T follicular helper cell (primary cell): ENCODE data around the gene SLC6A7.

Experiments
- DNase-seq: peaks from one replicate; pipeline ENCODE4 v3.0.0-alpha.2; 2020; ENCODE audit warnings: low read depth

SLC6A7 gene

GRCh38 chr5:150190987-150191386 is 1.1 kb downstream of the SLC6A7 start:
- no peak for DNase-seq

GRCh38 chr5:150192462-150192861 is 2.6 kb downstream of the SLC6A7 start:
- DNase-seq = no peak

DNA sequence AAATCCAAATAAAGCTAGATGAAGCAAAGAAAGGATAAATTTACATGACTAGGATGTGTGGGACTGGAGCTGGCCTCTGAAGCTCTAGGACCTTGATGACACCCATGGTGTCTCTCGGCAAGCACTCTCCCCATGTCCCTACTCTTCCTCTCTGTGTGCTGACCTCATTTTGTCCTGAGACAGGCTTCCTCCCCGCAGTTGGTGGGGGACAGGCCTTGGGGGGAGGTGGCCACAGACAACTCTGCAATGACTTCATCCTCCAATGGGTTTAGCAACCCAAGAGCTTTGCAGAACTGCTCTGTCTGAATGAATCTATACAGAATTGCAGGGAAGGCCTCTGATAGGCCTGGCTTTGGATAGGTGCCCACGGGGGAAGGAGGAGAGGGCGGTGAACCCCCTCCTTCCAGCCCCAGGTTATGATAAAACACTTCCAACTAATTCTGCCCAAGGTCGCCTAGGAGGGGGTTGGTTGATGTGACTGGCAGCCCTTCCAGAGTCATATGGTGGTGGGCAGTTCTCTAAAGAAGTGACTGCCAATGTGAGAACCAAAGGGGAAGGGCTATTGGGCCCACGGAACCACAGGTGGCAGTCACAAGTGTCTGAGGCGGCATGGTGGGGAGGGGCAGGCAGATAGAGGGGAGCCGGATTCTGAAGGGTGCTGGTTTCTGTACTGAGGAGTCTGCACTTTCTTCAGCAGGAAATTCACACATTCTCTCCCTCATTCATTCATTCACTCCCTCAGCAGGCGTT is 6.0 kb downstream of the SLC6A7 start:
- no peak for DNase-seq

DNA sequence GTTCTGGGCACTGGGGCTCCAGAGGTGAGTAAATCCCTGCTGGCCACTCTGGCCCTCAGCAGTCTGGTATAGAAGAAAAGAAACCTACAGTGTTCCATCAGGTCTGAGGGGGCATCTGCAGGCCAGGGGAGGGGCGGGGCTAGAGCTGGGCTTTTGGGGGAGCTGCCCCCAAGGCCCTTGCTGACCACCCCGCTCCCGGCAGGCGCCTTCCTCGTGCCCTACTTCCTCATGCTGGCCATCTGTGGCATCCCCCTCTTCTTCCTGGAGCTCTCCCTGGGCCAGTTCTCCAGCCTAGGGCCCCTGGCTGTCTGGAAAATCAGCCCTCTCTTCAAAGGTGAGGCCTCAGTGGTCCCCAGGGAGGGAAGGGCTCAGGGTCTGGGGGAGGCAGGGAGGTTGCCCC is 6.7 kb downstream of the SLC6A7 start:
- no peak for DNase-seq

DNA sequence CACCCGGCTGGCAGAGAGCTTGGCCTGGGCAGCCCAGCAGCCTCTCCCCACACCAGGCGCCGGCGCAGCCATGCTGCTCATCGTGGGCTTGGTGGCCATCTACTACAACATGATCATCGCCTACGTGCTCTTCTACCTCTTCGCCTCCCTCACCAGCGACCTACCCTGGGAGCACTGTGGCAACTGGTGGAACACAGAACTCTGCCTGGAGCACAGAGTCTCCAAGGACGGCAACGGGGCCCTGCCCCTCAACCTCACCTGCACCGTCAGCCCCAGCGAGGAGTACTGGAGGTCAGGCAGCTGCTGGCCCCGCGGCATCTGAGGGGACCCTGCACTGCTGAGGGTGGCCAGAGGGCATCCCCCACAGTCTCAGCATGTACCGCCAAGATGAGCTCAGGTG is 7.1 kb downstream of the SLC6A7 start:
- DNase-seq = no peak

- DNase-seq = no peak
Observed at GRCh38 chr5:150197476-150197875, 7.6 kb downstream of the SLC6A7 start.

GRCh38 chr5:150202501-150202900 is 12.6 kb downstream of the SLC6A7 start:
- no peak for DNase-seq

DNA sequence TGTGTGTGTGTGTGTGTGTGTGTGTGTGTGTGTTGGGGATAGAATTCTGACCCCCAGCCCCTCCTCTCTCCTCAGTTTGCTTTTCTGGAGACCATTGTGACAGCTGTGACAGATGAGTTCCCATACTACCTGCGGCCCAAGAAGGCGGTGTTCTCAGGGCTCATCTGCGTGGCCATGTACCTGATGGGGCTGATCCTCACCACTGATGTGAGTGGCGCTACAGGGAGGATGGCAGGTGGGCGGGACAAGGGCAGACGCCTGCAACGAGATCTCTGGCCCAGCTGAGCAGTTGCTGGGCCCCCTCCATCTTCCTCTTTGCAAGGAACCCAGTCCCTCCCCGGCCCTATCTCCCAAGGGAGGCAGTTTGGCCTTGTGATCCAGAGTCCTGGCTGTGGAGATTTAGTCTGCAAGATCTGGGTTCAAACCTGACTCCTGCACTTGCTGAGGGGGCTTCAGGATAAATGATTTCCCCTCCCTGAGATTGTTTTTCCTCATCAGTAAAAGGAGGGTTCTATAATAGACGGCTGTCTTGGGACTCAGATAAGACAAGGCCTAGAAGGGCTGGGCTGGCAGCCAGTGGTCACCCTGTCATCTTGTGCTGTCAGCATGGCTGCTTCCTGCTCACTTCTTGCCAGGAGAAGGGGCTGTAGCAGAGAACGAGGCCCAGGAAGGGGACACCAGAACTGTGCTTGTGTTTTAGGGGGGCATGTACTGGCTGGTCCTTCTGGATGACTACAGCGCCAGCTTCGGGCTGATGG is 14.1 kb downstream of the SLC6A7 start:
- DNase-seq = no peak

DNA sequence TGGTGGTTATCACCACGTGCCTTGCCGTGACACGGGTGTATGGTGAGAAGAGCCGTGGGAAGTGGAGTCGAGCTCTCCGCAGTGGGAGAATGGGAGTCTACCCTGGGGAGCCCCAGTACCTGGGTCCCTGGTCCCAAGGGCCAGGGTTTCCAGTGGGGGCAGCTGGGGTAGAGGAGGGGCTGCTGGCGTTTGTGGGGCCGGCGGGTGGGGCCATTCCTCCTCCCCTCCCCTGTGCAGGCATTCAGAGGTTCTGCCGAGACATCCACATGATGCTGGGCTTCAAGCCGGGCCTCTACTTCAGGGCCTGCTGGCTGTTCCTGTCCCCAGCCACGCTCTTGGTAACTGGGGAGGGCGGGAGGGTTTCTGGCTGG is 14.7 kb downstream of the SLC6A7 start:
- no peak for DNase-seq

GRCh38 chr5:150206098-150206778 is 16.4 kb downstream of the SLC6A7 start:
- DNase-seq = no peak

DNA sequence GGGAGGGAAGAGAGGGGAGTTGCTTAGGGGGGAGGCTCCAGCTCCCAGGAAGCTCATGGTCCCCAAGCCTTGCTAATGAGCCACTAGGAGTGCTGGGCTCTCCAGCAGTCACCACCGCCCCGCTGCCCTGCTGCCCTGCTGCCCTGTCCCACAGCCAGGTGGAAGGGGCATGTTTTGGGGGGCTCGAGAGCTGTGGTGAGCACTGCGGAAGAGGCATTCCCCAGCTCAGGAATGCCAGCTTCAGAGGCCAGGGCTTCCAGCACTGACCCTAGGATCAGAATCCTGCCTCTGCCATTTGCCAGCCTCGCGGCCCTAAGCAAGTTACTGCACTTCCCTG is 16.9 kb downstream of the SLC6A7 start:
- DNase-seq = no peak

DNA sequence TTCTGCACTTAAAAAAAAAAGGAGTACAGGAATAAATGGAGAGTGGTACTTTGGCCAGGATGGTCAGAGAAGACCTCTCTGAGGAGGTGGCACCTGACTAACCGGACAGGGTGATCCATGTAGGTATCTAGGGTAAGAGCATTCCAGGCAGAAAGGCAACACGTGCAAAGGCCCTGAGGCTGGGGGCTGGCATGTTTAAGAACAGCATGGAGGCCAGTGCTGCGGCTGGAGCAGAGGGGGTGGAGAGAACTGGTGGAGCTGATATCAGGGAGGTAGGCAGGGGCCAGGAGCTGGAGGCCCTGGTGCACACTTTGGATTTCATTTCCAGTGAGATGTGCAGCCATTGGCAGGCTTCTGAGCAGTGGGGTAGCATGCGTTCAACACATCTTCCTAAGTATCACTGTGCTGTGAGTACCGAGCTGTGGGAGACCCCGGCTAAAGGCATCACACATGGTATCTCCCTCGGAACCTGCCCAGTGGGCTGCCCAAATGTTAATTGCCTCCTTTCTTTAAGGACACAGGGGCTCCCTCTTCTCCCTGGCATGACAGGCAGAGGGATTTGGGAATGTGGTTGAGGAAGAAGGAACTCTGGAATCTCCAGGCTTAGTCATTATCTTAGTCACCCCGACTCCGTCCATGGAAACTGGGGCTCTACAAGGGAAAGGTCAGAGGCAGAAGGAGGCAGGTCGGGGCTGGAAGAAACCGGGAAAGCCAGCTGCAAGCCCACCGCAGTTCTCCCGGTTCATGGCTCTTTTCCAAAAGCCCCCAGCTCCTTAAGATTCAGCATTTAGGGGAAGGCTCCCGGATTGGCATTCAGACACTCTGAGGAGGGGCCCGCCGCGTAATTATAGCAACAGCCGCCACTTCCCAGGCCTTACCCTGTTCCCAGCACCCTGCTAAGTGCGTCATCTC is 18.6 kb downstream of the SLC6A7 start:
- DNase-seq = no peak

GRCh38 chr5:150209099-150209635 is 19.3 kb downstream of the SLC6A7 start:
- no peak for DNase-seq

DNA sequence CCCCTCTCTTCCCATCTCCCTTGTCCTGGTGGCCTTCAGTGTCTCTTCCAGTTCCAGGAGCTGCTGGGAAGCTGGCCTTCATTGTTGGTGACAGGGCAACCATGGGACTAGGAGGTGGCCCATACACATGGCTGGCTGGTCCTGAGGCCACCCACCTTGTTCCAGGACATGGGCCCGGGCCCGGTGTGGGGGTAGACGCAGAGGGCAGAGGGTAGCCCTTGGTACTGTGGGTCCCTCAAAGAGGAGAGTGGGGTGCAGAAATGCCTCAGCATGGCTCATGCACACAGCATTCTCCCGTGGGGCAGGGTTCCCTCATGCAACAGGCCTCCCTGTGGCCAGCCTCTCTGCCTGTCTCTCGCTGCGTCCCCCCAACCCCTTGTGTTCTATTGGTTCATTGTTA is 20.8 kb downstream of the SLC6A7 start:
- DNase-seq = no peak

DNA sequence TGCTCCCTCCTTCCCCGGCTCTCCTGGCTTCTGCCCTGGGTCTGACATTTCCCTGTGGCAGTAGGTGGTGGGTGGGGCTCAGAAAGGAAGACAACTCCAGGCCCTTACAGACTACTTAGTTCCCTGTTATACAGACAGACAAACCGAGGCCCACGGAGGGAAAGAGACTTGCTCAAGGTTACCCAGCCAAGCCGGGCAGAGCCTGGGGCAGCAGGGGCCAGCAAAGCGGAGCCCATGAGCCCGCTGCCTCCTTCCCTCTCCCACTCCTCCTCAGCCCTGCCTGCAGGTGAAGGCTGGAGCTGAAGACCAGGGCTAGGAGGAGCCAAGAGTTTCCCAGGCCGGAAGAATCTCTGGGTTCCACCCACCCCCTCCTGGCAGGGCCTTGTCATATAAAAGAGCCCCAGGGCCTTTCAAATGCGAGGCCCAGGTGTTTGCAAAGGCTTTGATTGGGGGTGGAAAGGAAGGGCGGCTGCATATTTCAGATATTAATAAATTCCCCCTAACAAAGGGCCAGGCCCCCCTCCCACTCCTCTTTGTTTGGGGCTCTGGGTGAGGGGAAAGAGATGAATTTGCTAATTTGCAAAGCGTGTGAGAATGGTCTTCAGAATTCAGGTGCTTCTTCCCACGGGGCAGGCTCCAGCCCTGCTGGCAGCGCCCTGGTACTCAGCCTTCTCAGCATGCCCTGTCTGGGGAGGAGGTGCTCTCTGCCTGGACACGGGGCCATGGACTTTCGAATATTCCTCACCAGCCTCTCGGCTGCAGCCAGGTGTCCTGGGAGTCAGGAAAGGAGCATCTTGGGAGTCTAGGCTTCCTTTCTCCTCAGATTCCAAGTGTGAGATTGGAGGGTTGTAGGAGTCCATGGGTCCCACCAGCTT is 21.5 kb downstream of the SLC6A7 start:
- no peak for DNase-seq

- no peak for DNase-seq
Observed at GRCh38 chr5:150213530-150213929, 23.7 kb downstream of the SLC6A7 start.

DNA sequence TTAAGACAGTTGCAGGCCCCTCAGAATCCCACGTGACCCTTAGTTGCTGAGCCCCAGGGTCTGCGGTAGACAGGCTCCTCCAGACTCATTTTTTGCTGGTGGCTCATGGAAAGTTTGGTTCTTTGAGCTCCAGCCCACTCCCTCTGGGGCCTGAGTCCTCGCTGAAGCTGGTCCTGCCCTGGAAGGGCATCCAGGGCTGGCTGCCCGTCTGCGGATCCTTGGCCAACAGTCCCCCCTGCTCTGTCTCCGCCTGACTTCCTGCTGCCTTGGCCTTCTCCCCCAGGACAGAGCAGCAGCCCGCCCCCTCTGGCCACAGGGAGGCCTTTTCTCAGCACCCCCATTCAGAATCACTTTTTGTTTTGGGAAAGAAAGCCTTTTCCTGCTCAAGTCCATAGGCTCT is 24.4 kb downstream of the SLC6A7 start:
- no peak for DNase-seq

GRCh38 chr5:150215979-150216944 is 26.4 kb downstream of the SLC6A7 start:
- no peak for DNase-seq

DNA sequence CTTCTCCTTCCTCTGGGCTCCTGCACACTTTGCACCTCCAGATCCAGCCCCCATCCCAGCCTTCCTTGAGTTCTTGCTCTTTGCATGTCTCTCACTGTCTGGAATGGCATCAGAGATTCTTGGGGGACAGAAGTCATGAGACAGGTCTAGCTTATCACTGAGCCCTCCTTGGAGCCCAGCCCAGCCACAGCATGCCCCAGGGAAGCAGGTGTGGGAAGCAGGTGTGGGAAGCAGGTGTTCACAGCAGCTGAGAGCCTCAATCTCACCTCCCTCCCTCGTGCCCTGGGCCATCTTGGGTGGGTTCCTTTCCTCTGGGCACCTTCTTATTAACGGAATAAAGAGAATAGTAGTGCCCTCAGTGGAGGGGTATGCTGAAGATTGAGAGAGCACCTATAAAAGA is 27.2 kb downstream of the SLC6A7 start:
- DNase-seq = no peak
